NT2/D1 (cell line): ENCODE results near the gene TMEM92.
"Not testable (repeated sequence)": the region's sequence is repeated elsewhere in the genome, so short reads cannot be mapped to it uniquely, and the experiment has no call there.

Experiments
- DNase-seq: peaks from one replicate; pipeline ENCODE4 v3.0.0-alpha.2; 2011; ENCODE audit warnings: low read depth, low spot score
- H3K27me3 ChIP-seq: 2 replicates; pipeline ENCODE4 v1.6.0; 2011; ENCODE audit warnings: mild to moderate bottlenecking; ENCODE audit not compliant: insufficient read length, insufficient read depth
- H3K36me3 ChIP-seq: 2 replicates; pipeline ENCODE4 v1.6.1; 2011; ENCODE audit warnings: mild to moderate bottlenecking, low read length, mixed read lengths; ENCODE audit not compliant: insufficient read depth, insufficient read length
- H3K4me1 ChIP-seq: 2 replicates; pipeline ENCODE4 v1.5.1; 2011; ENCODE audit not compliant: insufficient read depth, insufficient read length
- H3K4me3 ChIP-seq: 2 replicates; pipeline ENCODE4 v1.5.1; 2011; ENCODE audit warnings: low read depth; ENCODE audit not compliant: insufficient read length
- H3K9ac ChIP-seq: 2 replicates; pipeline ENCODE4 v1.6.0; 2011; ENCODE audit warnings: low read depth; ENCODE audit not compliant: insufficient read length
- H3K9me3 ChIP-seq: 2 replicates; pipeline ENCODE4 v1.5.1; 2011; ENCODE audit warnings: mild to moderate bottlenecking, low read length; ENCODE audit not compliant: insufficient read depth
- SUZ12 ChIP-seq: IDR thresholded peaks from 2 replicates; pipeline ENCODE4 v1.6.1; 2011; ENCODE audit not compliant: insufficient read length, insufficient read depth; ENCODE audit errors: extremely low read depth
- YY1 ChIP-seq: IDR thresholded peaks from 2 replicates; pipeline ENCODE4 v1.6.1; 2011; ENCODE audit not compliant: insufficient read length, insufficient read depth
- ZNF274 ChIP-seq: IDR thresholded peaks from 2 replicates; pipeline ENCODE4 v1.6.1; 2011; ENCODE audit warnings: mild to moderate bottlenecking, low read depth, low read length

Gene TMEM92

GRCh38 chr17:50268743-50269275 lies 5.5 kb upstream of the TMEM92 start:
- Histone ChIP-seq H3K9ac (no peak overlapping the region), H3K27me3 (no peaks in the 10 kb centered on the region), H3K4me3 (no peak overlapping the region), H3K36me3 (peaks cover 7% of the 10 kb centered on the region), H3K4me1 (peaks cover 52% of the 10 kb centered on the region), H3K9me3 (no peaks in the 10 kb centered on the region)
- DNase-seq: no peak
- TF ChIP-seq SUZ12 (no peak), ZNF274 (no peak), YY1 (no peak)

- Histone ChIP-seq H3K9me3 (no peaks in the 10 kb centered on the region), H3K9ac (peak overlapping the region; percentile 52), H3K4me3 (no peak overlapping the region), H3K4me1 (peaks cover 50% of the 10 kb centered on the region), H3K36me3 (peaks cover 7% of the 10 kb centered on the region), H3K27me3 (no peaks in the 10 kb centered on the region)
- DNase-seq: no peak
- no peak for TF ChIP-seq ZNF274
- TF ChIP-seq YY1: no peak
- TF ChIP-seq SUZ12: no peak
Measured at GRCh38 chr17:50269477-50270434, 4.5 kb upstream of the TMEM92 start.

- Histone ChIP-seq H3K36me3 (peaks cover 7% of the 10 kb centered on the region), H3K27me3 (no peaks in the 10 kb centered on the region), H3K4me1 (peaks cover 41% of the 10 kb centered on the region), H3K9ac (peak overlapping the region; percentile 46), H3K4me3 (no peak overlapping the region), H3K9me3 (no peaks in the 10 kb centered on the region)
- TF ChIP-seq YY1 (no peak), SUZ12 (no peak), ZNF274 (no peak)
- DNase-seq: no peak
Measured at GRCh38 chr17:50270435-50271362, 3.6 kb upstream of the TMEM92 start.

- not testable (repeated sequence) for DNase-seq, H3K9ac ChIP-seq, H3K9me3 ChIP-seq, H3K36me3 ChIP-seq, H3K4me3 ChIP-seq, H3K27me3 ChIP-seq
- H3K4me1 ChIP-seq: peaks cover 36% of the 10 kb centered on the region
Measured at GRCh38 chr17:50271363-50271750, 2.9 kb upstream of the TMEM92 start.

- H3K4me3 ChIP-seq: no peak overlapping the region
- H3K36me3 ChIP-seq: peaks cover 7% of the 10 kb centered on the region
- H3K4me1 ChIP-seq: peaks cover 30% of the 10 kb centered on the region
- DNase-seq: no peak
- TF ChIP-seq ZNF274: no peak
- no peak for TF ChIP-seq SUZ12
- no peak for TF ChIP-seq YY1
- no peaks in the 10 kb centered on the region for H3K9me3 ChIP-seq
- H3K27me3 ChIP-seq: no peaks in the 10 kb centered on the region
- H3K9ac ChIP-seq: peak overlapping the region; percentile 61
Measured at GRCh38 chr17:50272246-50272645, 2.0 kb upstream of the TMEM92 start.

- Histone ChIP-seq H3K36me3 (peaks cover 9% of the 10 kb centered on the region), H3K4me3 (peak overlapping the region; percentile 57), H3K9ac (peak overlapping the region; percentile 71), H3K9me3 (no peaks in the 10 kb centered on the region), H3K4me1 (peaks cover 33% of the 10 kb centered on the region), H3K27me3 (no peaks in the 10 kb centered on the region)
- no peak for DNase-seq
- TF ChIP-seq SUZ12: no peak
- no peak for TF ChIP-seq YY1
- TF ChIP-seq ZNF274: no peak
Measured at GRCh38 chr17:50272711-50273653, 1.3 kb upstream of the TMEM92 start.
